Hematopoietic multipotent progenitor cell (in vitro differentiated cells): ENCODE results near the gene ST6GALNAC3. TPM values are rescaled to one million over a fixed set of nuclear protein-coding genes. Genes with fewer than 3 reads are reported as not detected.

Experiments used
- DNase-seq, 3 donors: peaks; one replicate each; pipeline ENCODE4 v3.0.0-alpha.2; 2011 to 2015; ENCODE audit warnings: low read depth in 2 of 3, low spot score in 2 of 3
- total RNA-seq: library from RNA; depleted of rRNA; stranded (reverse); fragments of >200 nt; gene quantifications from one replicate; pipeline ENCODE4 v1.2.3, GENCODE V29; 2012

Gene ST6GALNAC3
- total RNA-seq, 1 donor: under 0.01 TPM

DNA sequence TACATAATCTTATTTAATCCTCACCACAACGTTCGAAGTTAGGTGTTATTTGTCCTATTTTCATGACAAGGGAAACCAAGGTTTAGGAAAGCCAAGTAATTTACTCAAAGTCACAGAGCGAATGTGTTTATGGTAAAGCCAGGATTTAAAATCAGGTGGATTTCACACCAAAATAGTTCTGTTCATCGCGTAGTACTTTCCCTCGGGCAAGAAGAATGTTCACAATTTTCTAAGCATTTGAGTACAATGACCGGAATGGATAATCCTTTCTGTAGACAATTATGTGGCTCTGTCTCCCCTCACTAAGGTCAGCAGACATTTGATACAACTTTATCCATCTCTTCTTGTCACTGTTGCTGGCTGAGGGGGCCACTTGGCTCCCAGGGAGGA, 204.2 kb downstream of the ST6GALNAC3 start:
- DNase-seq: no peak

DNA sequence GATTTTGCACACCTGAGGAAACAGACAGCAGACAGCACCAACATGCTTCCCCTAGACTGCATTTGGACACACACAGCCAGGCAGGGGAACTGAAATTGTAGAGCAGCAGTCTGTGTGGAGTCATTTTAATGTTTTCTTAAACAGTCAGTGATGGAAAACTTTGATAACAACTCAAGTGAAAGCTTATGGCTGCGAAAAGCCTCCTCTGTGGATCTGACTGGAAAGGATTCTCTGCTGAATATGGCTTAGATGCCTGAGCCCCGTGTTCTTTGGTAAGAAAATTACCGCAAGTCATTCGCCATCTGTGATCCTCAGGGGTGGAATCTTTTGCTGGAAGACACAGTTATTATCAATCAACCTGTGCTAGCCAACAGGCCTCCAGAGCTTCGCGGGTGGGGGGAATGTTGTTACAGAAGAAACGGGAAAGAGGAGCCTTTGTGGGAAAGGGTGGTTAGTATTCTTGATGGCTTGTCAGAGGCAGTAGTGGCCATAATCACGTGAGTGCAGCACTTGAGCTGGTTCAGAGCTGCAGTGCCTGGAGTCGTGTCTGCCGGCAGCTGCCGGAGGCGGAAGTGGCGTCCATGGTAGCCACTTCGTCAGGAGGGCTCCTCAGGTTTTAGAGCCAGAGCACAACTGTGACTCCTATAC, 204.7 kb downstream of the ST6GALNAC3 start:
- no peak for DNase-seq

DNA sequence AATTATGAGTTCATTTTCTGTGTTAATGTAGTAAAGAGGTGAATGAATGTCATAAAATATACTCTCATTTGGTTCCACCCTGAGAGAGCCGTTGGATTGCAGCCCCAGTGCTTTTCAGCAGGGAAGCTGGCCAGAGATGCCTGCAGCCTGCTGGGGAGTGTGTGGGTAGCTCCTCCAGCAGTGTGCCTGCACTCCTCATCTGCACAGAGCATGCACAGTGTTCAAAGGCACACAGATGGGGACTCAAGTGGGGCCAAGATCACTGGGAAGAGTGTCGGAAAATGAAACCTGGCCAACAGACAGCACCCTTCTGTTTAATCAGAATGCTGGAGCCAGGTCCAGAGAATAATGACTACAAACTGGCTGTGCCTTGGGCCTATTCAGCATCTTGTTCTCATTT, 206.8 kb downstream of the ST6GALNAC3 start:
- no peak for DNase-seq

DNA sequence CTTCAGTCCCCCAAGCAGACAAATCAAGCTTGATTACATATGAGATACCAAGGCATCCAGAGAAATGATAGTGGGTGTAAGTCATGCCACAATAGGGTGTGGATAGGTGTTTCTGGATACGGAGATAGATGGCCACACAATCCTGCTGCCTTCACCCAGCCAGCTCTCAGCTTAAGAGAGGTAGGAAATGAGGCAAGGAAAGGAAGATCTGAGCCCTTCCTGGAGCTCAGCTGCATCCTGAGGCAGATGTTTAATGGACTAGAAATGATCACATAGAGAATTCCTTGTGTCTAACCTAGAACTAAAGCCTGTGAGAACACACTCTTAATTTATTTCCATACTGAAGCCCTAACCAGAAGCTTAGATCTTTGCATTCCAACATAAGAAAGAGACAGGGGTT, 210.3 kb downstream of the ST6GALNAC3 start:
- DNase-seq: no peak

DNA sequence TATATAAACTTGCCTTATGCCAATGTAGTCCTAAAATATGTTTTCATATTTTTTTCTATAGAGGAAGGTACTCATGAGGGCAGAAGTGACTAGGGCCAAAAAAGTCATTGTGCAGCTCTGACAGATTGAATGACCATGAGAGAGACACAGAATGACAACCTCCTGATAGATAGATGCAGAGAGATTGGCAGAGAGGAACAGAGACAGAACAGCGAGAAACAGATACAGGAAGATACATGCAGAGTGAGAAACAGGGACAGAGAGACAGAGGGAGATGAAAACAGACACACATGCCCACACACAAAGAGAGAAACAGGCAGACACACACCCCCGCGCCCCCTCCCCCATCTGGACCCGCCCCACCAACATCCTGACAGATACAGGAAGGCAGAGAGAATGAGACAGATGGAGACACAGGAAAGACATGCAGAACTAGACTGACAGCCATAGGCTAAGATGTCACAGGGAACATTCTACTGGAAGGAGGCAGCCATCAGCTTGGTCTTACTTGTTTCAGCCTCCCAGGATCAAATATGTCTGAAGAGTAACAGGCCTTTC, 211.1 kb downstream of the ST6GALNAC3 start:
- no peak for DNase-seq

DNA sequence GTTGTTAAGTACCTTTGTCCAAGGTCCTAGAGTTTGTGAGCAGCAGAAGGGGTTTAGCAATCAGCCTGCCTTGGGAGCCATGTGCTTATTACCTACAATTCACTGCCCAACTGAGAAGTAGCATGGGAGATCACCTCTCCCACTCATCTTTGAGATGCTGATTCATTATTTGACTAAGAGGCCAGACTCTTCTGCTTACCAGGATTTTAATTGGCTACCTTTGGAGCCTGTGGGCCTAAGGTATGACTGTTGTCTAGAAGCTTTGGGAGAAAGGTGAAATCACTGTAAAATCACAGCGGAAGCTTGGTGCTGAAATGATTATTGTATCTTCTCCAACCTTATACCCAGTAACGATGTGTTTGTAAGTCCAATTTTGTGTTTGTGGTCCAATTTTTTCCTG, 213.4 kb downstream of the ST6GALNAC3 start:
- no peak for DNase-seq

DNA sequence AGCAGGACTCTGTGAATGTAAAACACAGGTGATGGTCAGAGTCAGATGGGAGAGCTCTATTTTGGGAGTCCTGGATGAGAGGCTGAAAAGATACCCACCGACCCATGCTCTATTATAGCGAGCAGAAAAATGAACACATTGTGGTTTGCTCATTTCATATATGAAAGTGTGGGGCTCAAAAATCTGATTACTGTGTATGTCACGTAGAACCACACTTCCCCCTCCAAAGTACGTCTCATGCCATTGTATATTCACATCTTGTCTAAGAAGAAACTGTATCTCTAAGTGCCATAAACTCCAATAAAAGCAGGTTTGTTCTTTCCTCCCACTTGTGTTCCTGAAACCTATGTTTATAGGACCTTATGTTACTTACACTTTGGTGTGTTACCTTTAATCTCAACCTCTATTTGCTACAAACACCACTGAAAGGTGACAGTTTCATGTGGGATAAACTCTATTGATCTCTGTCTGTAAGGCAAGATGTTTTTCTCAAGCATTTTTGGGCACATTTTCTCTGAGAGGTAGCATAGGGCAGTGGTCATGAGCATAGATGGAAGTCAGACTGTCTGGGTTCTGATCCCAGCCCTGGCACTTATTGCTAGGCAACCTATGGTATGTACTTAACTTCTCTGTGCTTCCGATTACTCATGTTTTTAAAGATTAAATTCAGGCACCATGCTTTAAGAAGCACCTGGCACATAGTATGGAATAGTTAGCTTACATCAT, 214.4 kb downstream of the ST6GALNAC3 start:
- DNase-seq: no peak

DNA sequence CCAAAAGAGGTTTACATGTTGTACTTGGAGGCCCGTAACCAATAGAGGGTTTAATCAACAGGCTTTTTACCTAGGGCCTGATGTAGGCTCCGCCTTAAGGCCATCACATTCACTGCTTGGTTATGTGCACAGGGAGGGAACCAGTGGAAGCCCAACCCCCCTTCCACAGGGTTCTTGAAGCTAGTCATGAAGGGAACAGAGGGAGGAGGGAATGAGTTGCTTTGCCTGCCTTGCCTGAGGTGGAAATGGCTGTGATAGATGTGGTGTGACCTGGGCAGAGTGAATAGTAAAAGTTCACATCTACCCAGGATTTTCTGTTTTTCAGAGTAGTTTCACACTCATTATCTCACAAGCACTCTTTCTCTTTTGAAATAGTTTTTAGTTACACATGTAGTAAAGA, 215.1 kb downstream of the ST6GALNAC3 start:
- DNase-seq: no peak

DNA sequence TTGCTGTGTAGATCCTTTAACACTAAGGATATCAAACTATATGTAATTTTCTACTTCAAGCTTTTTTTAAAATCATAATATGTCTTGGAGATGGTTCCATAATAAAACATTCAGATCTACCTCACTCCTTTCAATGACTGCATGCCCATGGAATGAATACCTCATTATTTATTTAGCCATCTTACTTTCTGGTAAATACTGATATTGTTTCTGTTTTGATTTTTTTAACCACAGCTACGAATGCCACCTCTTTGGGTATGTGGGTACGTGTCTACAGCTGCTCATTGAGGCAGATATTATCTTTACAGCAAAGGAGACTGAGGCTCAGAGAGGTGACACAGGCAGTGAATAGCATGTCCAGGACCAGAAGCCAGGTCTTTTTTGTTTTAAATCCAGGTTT, 215.7 kb downstream of the ST6GALNAC3 start:
- DNase-seq: no peak

DNA sequence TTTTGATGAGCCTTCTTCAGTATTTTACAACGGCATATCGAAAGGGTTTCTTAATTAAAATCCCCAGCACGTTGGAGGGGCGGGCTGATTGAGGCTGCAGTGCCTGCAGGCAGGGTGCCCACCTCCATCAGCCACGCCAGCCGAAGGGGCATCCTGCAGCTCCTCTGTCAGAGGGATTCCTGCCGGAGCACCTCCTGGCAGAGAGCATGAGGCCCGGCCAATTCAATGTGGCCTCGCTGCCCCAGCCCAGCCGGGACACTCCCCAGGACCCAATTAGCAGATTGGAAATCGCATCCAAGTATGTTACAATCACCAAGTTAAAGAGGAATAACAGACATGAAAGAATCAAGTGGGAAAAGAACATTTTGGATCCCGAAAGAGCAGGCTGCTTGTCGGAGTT, 216.6 kb downstream of the ST6GALNAC3 start:
- no peak for DNase-seq

DNA sequence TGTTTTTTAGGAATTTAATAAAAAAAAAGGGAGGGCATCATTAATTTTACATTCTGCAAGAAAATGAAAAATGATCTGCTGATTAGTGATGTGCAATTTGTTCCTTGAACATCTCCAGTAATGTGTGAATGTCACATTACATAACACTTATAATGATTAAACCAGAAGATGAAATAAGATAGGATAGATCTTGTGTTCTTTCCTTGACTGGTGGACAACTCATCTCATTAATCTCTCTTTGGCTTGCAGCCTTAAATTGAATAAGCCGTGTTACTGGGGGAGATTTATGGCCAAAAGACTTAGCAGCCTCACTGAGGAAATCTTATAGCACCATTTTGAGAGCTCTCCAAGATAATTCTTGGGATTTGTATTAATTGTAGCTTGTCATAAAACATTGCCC, 217.2 kb downstream of the ST6GALNAC3 start:
- DNase-seq: no peak

DNA sequence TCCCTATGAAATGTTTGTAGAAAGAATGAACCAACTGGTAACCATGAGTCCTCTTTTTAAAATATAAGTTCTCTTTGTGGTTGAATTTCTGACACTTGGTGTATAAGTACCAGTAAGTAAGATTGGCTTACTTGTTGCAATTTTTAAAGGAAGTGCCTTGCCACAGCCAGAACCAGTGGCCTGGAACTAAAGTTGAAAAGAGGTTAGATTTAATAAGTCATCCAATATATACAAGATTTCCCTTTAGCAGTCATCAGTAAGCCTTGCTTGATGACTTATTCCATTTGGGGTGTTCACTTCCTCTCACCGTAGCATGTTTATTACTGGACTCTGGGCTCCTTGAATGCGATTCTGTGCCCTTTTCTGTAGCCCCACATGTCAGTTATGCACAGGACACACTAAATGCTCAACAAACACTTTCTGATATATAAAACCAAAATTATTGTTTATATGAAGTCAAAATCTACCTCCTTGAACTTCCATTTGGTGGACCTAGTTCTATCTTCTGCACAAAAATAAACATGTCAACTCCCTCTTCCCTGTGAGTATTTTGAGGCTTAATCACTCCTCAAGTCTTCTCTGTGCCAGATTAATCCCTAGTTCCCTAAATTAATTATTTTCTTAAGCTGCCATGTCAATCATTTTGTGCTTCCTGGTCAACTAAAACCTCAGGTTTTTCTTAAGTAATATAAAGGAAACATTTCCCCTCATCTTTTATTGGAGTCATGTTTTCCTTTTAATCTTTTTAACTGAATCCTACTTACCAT, 218.1 kb downstream of the ST6GALNAC3 start:
- no peak for DNase-seq

DNA sequence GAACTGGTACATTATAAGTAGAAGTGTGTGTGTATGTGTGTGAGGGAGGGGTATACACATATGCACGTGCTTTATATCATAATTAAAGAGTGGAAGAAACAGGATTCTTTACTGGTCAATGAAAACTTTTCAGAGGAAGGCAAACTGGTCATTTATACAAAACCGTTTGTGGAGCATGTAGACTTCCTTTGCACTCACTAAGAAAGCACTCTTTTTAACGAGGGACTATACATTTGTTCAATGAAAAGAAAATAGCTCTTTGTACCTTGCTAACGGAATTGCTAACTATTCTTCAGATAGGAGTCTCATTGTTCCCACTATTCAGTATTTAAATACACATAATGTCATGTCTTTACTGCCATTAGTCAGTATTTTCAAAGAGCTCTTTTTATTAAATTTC, 219.3 kb downstream of the ST6GALNAC3 start:
- DNase-seq: no peak

DNA sequence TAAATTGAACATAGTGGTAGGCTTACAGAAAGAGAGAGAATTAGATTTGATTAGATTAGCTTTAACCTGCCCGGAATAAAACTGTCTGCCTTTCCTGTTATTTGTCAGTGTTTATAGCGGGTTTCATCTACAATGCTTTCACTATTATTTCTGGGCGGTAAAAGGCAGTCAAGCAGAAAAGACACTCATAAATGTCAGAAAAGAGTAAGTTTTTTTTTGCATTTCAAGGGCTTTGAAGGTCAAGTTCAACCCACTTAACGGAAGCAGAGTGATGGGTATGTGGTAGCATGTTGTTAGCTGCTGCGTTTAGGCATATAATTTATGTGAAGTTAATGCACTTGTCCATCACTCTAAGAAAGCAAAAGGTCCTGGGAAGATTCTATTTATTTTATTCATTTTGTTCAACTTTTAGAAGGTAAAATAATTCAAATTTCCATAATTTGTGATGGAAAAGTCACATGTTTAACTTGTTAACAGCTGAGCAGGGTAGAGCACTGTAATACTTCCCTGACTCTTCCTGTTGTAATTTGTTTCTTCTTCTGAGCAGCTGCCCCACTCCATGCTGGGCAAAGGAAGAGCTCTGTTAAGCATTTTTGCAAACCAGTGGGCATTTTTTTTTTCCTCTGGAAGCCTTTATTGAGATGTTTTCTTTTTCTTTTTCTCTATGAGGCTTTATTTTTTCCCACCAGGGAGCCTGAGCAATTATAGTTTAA, 220.1 kb downstream of the ST6GALNAC3 start:
- DNase-seq: no peak

DNA sequence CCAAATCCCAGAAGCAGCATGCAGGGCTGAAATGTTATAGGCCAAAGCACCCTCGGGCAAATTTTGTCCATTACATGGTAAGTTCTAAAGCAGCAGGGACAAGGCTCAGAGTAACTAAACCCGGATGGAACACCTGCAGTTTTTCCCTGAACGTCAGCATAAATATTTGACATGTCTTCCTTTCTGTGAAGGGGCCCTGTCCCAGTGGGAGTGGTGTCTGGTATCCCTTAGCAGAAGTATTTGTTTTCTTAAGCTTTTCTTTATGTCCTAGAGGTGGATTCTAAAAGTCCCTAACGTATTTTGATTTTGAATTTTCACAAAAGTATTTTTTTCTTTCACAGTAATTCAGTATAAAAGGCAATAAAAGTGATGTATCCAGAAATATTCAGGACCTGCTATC, 223.9 kb downstream of the ST6GALNAC3 start:
- no peak for DNase-seq

DNA sequence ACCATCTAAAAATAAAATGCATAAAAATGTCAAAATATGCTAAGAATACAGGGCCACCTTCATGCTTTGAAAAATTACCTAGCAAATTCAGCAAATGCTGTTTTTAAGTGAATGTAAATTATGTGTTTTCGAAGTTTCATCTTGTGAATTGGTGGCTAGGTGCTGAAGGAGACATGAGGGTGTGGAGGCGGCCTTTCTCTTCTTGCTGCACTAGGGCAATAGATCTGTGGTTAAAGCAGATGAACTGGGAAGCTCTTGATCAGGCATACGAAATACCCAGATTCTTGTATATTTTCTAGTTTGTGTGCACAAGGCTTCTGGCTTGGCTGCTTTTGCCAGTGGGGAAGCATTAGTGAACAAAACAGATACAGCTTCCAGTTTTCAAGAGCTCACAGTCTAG, 224.5 kb downstream of the ST6GALNAC3 start:
- DNase-seq: no peak

DNA sequence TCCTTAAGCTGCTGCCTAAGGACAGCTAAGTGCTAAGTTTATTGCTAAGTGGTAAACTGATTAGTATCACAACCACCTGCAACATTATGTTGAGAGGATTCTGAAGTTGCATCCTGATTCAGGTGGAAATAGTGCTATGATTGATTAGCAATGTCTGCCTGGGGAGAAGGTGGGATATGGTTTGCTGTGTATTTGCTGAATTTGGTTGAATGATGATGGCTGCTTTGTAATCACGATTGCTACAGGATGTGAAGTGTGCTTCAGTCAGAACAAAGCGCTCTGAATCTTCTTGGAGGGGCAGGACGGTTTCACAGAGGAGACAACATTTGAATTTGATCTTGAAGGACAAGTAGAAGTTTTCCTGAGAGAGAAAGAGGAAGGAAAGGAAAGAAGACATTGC, 226.0 kb downstream of the ST6GALNAC3 start:
- no peak for DNase-seq

DNA sequence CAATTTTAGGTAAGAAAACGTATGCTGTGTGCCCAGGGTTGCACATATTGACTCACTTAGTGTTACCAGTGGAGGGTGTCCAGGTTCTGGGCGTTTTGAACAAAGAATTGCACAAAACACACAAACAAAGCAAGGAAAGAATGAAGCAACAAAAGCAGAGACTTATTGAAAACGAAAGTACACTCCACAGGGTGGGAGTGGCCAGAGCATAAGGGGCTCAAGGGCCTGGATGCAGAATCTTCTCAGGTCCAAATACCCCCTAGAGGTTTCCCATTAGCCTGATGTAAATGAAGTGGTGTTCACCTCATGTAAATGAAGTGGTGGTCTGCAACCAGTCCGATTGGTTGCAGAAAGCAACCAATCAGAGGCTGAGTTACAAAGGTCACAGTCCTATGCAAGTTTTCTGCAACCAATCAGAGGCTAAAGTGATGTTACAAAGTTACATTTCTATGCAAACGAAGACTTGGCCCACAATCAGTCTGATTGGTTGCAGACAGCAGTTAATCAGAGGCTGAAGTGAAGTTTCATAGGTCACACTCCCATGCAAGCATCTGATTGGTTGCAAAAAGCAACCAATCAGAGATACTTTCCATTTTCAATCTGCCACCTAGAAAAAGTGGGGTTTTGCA, 228.3 kb downstream of the ST6GALNAC3 start:
- DNase-seq: no peak

DNA sequence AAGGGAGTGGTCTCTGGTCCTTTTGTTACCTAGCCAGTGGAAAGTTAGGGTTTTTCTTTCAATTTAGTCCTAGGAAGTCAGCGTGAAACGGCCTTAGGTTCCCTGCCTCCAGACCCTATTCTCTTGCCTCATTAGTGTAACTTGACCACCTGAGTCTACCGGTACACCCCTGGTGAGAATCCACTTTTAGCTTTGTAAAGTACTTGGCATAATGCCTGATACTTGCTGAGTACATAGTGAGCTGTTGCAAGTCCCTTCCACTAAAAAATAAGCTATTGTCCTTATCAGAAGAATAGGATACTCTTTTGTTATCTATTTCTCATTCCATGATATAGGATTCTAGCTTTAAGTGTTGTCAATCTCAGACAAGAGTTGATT, 228.8 kb downstream of the ST6GALNAC3 start:
- DNase-seq: no peak

DNA sequence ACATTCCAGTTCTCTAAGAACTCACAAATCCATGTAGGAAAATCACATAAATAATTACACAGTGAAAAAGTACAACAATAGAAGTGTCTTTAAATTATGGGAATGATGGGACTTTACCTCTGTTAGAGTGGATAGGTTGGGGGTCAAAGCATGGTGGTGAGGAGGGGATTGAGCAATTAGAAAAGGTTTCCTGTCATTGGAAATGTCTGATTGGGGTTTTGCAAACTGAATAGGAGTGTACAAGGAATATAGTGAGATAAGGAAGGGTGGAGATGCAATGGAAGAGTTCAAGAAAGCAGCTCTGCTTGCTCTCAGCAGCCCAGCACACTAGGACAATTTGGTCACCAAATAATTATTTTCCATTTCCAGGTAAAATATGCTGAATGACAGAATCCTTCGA, 238.8 kb downstream of the ST6GALNAC3 start:
- no peak for DNase-seq

DNA sequence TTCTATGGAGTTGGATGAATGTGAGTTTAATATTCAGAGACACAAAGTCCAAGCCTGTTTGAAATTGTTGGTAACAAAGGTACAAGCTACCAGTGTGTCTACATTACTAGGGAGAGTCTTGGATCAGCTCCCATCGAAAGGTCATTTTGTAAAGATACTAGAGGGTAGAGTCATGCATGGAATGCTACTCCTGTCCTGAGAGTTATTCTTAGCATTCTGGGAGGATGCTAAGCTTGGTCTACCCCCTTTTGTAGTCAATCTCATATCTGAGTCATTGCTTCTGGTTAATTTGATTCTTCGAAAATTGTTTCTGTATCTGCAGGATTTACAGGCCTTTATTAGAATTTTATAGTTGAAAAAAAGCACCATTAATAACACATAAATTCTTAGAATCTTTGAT, 240.2 kb downstream of the ST6GALNAC3 start:
- DNase-seq: no peak
